ENCODE measurements around the gene ACP5.

ACP5 gene

GRCh38 chr19:11547929-11548700, 29.3 kb downstream of the ACP5 start:
- no peak for DNase-seq

- DNase-seq, result no peak
Observed at GRCh38 chr19:11541238-11541637, 36.2 kb downstream of the ACP5 start.

- DNase-seq, result no peak
Observed at GRCh38 chr19:11540645-11541044, 36.8 kb downstream of the ACP5 start.

- no peak for DNase-seq
Observed at GRCh38 chr19:11539495-11540365, 37.7 kb downstream of the ACP5 start.

DNA sequence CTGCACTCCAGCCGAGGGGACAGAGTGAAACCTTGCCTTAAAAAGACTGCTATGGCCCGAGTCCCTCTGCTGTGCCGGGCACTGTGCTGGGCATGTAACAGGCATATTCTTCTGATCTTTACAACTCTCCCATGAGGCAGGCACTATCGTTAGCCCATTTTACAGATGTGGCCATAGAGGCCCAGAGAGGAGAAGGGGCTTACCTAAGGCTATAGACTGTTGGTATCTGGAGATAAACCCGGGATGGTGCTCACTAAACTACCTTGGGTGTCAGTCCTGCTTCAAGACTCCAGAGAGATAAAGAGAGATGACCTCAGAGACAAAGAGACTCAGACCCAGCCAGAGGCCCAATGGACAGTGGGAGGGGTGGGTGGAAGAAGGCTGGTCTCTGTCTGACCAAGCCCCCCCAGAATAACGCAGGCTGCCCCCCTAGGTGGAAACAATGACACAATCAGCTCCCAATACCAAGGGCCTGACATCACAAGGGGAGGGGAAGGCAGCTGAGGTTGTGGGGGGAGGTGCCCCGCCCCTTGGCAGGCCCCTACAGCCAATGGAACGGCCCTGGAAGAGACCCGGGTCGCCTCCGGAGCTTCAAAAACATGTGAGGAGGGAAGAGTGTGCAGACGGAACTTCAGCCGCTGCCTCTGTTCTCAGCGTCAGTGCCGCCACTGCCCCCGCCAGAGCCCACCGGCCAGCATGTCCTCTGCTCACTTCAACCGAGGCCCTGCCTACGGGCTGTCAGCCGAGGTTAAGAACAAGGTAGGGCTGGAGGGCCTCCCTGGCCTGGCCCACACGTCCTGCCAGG, 39.0 kb downstream of the ACP5 start, which contains the start of gene CNN1:
Gene CNN1, plus strand, starts transcription at position 620 of the 805 bp plus-strand sequence. Its CDS starts 77 bp downstream, at position 697.
- no peak for DNase-seq

DNA sequence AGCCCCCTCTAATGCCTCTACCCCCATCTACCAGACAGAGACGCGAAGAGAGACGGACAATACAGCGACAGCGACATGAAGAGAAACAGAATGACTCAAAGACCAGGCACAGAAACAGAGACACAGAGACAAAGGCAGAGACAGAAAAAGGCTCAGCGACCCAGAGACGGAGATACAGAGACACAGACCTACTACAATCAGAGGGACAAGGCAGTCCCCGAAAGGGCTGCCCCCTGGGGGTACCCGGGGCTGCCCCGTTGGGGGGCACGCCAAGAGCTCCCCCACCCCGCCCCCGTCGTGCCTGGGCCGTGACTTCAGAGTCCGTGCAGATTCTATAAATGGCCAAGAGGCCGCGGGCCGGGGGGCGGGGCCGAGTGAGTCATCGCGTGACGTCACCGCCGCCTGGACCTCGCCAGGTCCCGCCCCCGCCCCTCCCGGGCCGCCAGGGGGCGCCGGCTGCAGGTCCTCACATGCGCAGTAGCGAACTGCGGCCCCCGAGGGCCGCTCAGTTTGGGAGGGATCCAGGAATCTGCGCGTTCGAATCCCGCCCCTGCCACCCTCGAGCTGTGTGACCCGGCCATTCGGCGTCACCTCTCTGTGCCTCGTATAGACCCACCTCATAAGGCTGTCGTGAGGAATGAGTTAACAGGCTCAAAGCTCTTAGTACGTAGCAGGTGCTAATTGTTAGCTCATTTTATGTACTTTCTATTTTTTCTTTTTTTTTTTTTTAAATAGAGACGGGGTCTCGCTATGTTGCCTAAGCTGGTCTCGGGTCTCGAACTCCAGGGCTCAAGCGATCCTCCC, 41.5 kb downstream of the ACP5 start:
- peak; percentile 14 for DNase-seq

GRCh38 chr19:11534948-11535347, 42.5 kb downstream of the ACP5 start:
- DNase-seq, result no peak

- no peak for DNase-seq
Observed at GRCh38 chr19:11534538-11534937, 42.9 kb downstream of the ACP5 start.

DNA sequence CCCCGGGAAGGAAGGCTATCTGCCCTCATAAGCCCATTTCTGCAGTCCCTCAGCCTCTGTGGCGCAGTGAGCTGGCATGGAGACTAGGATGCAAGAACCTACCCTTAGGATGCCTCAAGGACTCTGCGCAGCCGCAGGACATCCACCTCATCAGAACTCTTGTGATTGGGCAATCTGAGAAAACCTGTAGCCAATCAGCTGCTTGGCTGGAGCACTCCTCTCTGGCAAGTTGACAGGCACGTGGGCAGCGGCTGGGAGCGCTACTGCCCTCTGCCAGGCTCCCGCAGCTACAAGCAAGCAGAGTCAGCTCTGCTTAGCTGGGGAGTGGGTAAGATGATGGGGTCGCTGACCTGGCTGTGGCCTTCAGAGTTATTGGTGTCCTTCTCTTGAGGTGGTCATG, 47.0 kb downstream of the ACP5 start:
- peak; percentile 16 for DNase-seq

GRCh38 chr19:11528551-11529341, 48.7 kb downstream of the ACP5 start, which contains the start of gene ECSIT:
Gene ECSIT (minus strand): TSS chr19:11529134. CDS start chr19:11519170, 9,964 bp downstream.
- DNase-seq, result peak; percentile 98

Data from DMS79 treated with DMSO at 0.1 percent for 48 hours (cell line).